Vagina (tissue), 2 donors: ENCODE results near the gene PRKAR1B. TPM values are rescaled to one million over a fixed set of nuclear protein-coding genes. Genes with fewer than 3 reads are reported as not detected.
"Not testable (repeated sequence)": the region's sequence is repeated elsewhere in the genome, so short reads cannot be mapped to it uniquely, and the experiment has no call there.

ENCODE experiments used
- DNase-seq, 2 donors: peaks; one replicate each; pipeline ENCODE4 v3.0.0-alpha.2; 2017; ENCODE audit errors: extremely low spot score in 2 of 2
- H3K27ac ChIP-seq: fragments of 200-600 bp; sonication (generic); one replicate; pipeline ENCODE4 v1.5.1; 2019
- H3K27me3 ChIP-seq: fragments of 200-600 bp; sonication (generic); one replicate; pipeline ENCODE4 v1.5.1; 2019
- H3K36me3 ChIP-seq, 2 donors: fragments of 200-600 bp; sonication (generic); one replicate each; pipeline ENCODE4 v1.5.1; 2017 to 2019
- H3K4me1 ChIP-seq: fragments of 200-600 bp; sonication (generic); one replicate; pipeline ENCODE4 v1.5.1; 2019
- H3K4me3 ChIP-seq, 2 donors: fragments of 200-600 bp; sonication (generic); 1 replicate in 1 of 2; 2 replicates in 1 of 2; pipeline ENCODE4 v1.5.1; 2016 to 2019
- H3K9me3 ChIP-seq: fragments of 200-600 bp; sonication (generic); one replicate; pipeline ENCODE4 v1.5.1; 2019
- CTCF ChIP-seq, 3 experiments: fragments of 450-650 bp in 2 of 3; fragments of 200-600 bp in 1 of 3; sonication (generic) in 1 of 3; IDR thresholded peaks; one replicate each; pipeline ENCODE4 v1.5.1; 2017 to 2019; ENCODE audit warnings: antibody characterized with exemption in 3 of 3, mild to moderate bottlenecking in 2 of 3, moderate library complexity in 2 of 3
- POLR2A ChIP-seq, 2 donors: fragments of 450-650 bp; IDR thresholded peaks; one replicate each; pipeline ENCODE4 v1.6.1; 2017; ENCODE audit warnings: antibody characterized with exemption in 2 of 2, mild to moderate bottlenecking in 2 of 2, moderate library complexity in 2 of 2
- POLR2AphosphoS5 ChIP-seq, 2 donors: sonication (generic); formaldehyde crosslinking; IDR thresholded peaks; one replicate each; pipeline ENCODE4 v1.9.0; 2017; ENCODE audit warnings: antibody characterized with exemption in 2 of 2, mild to moderate bottlenecking in 2 of 2, low read depth in 1 of 2; ENCODE audit not compliant: insufficient read depth in 1 of 2
- intact Hi-C: fragments of 100-400 bp; cut with DNase I; formaldehyde crosslinking; loops from one replicate; pipeline ENCODE4 v1.15.1; 2023
- total RNA-seq: library from RNA; depleted of rRNA; stranded (reverse); fragments of >200 nt; gene quantifications from one replicate; pipeline ENCODE4 v1.2.3, GENCODE V29; 2016

Gene PRKAR1B
- total RNA-seq, 1 donor from 2014 or later = 31.4 TPM

- Histone ChIP-seq H3K36me3 (no peaks in the 10 kb centered on the region), H3K9me3 (no peaks in the 10 kb centered on the region), H3K27ac (no peak overlapping the region), H3K4me1 (no peaks in the 10 kb centered on the region), H3K4me3 (no peak overlapping the region), H3K27me3 (no peaks in the 10 kb centered on the region)
- no peak for DNase-seq
- TF ChIP-seq CTCF (IDR thresholded peaks at IDR 0.05) (no peak), POLR2AphosphoS5 (IDR thresholded peaks at IDR 0.05; ENCODE audit: insufficient read depth in 1 of 2, low read depth in 1 of 2) (no peak), POLR2A (IDR thresholded peaks at IDR 0.05) (no peak)
- intact Hi-C loops = no loop called here
These were observed 85.1 kb downstream of the PRKAR1B start for GRCh38 chr7:641966-642365.

- no peak for DNase-seq
- no peak overlapping the region for H3K4me3 ChIP-seq
- H3K27ac ChIP-seq = no peak overlapping the region
- intact Hi-C loops = no loop called here
- no peaks in the 10 kb centered on the region for H3K4me1 ChIP-seq
- no peaks in the 10 kb centered on the region for H3K36me3 ChIP-seq
- TF ChIP-seq CTCF (IDR thresholded peaks at IDR 0.05) (no peak), POLR2AphosphoS5 (IDR thresholded peaks at IDR 0.05; ENCODE audit: insufficient read depth in 1 of 2, low read depth in 1 of 2) (no peak), POLR2A (IDR thresholded peaks at IDR 0.05) (no peak)
- H3K27me3 ChIP-seq = no peaks in the 10 kb centered on the region
- H3K9me3 ChIP-seq = no peaks in the 10 kb centered on the region
These were observed 85.8 kb downstream of the PRKAR1B start for GRCh38 chr7:641269-641671.

GRCh38 chr7:638256-639011 is 88.6 kb downstream of the PRKAR1B start:
- no peaks in the 10 kb centered on the region for H3K9me3 ChIP-seq
- TF ChIP-seq POLR2AphosphoS5 (IDR thresholded peaks at IDR 0.05; ENCODE audit: insufficient read depth in 1 of 2, low read depth in 1 of 2) = no peak
- no peak for TF ChIP-seq POLR2A (IDR thresholded peaks at IDR 0.05)
- no peak for TF ChIP-seq CTCF (IDR thresholded peaks at IDR 0.05)
- no peaks in the 10 kb centered on the region for H3K27me3 ChIP-seq
- no peaks in the 10 kb centered on the region for H3K4me1 ChIP-seq
- H3K27ac ChIP-seq = no peak overlapping the region
- H3K4me3 ChIP-seq = no peak overlapping the region
- intact Hi-C loops = no loop called here
- peak in 1 of 2 donors; percentile 64 for DNase-seq
- H3K36me3 ChIP-seq = no peaks in the 10 kb centered on the region

- Histone ChIP-seq H3K27ac (no peak overlapping the region), H3K9me3 (no peaks in the 10 kb centered on the region), H3K4me3 (no peak overlapping the region), H3K4me1 (no peaks in the 10 kb centered on the region), H3K36me3 (no peaks in the 10 kb centered on the region), H3K27me3 (no peaks in the 10 kb centered on the region)
- TF ChIP-seq CTCF (IDR thresholded peaks at IDR 0.05) (no peak), POLR2AphosphoS5 (IDR thresholded peaks at IDR 0.05; ENCODE audit: insufficient read depth in 1 of 2, low read depth in 1 of 2) (no peak), POLR2A (IDR thresholded peaks at IDR 0.05) (no peak)
- no peak for DNase-seq
- intact Hi-C loops = no loop called here
These were observed 89.3 kb downstream of the PRKAR1B start for GRCh38 chr7:637826-638225.

GRCh38 chr7:636396-636795 is 90.7 kb downstream of the PRKAR1B start:
- H3K36me3 ChIP-seq = no peaks in the 10 kb centered on the region
- H3K4me3 ChIP-seq = no peak overlapping the region
- H3K27me3 ChIP-seq = no peaks in the 10 kb centered on the region
- H3K9me3 ChIP-seq = no peaks in the 10 kb centered on the region
- no peak for DNase-seq
- no peaks in the 10 kb centered on the region for H3K4me1 ChIP-seq
- intact Hi-C loops = no loop called here
- TF ChIP-seq POLR2A (IDR thresholded peaks at IDR 0.05) (no peak), POLR2AphosphoS5 (IDR thresholded peaks at IDR 0.05; ENCODE audit: insufficient read depth in 1 of 2, low read depth in 1 of 2) (no peak), CTCF (IDR thresholded peaks at IDR 0.05) (peak in 1 of 3 experiments; percentile 13)
- no peak overlapping the region for H3K27ac ChIP-seq

- DNase-seq, H3K4me1 ChIP-seq, H3K9me3 ChIP-seq, H3K27ac ChIP-seq, intact Hi-C loops, H3K27me3 ChIP-seq, H3K36me3 ChIP-seq, H3K4me3 ChIP-seq: not testable (repeated sequence)
These were observed 91.2 kb downstream of the PRKAR1B start for GRCh38 chr7:635687-636382.
